ENCODE data around the gene CAPZA3. TPM values are rescaled to one million over a fixed set of nuclear protein-coding genes. Genes with fewer than 3 reads are reported as not detected.

The CAPZA3 gene
- total RNA-seq, 1 experiment from 2014 or later: not detected

GRCh38 chr12:18749386-18749957 is 11.6 kb downstream of the CAPZA3 start:
- no peak for DNase-seq
- H3K9me3 ChIP-seq (ENCODE audit: control insufficient read depth, low read depth, low read length): no peaks in the 10 kb centered on the region
- Mint-ChIP-seq H3K9me3 (no peaks in the 10 kb centered on the region), H3K27me3 (ENCODE audit: low read depth) (no peaks in the 10 kb centered on the region), H3K36me3 (ENCODE audit: insufficient read depth in 1 of 3, low read depth in 3 of 3) (peaks cover 0 to 4% (median 0%) of the 10 kb centered on the region in 3 experiments; a peak in 2 of 7 replicates), H3K4me1 (peaks cover 70 to 72% of the 10 kb centered on the region in 2 experiments), H3K27ac (peak overlapping the region in 2 of 3 experiments; percentile 5 to 7; a peak in 4 of 7 replicates), H3K4me3 (no peak overlapping the region; a peak in 1 of 5 replicates)
- no peak overlapping the region for H3T11ph ChIP-seq (ENCODE audit: low read length)
- no peaks in the 10 kb centered on the region for H3K23me2 ChIP-seq (ENCODE audit: insufficient read length, low read depth, low read length, poor library complexity, severe bottlenecking)
- H4K5ac ChIP-seq (ENCODE audit: insufficient read length, low read depth, low read length): no peak overlapping the region
- H4K8ac ChIP-seq (replicated peaks; ENCODE audit: insufficient read length, low read depth, low read length): no peak overlapping the region
- H3K4ac ChIP-seq (ENCODE audit: low read depth, low read length): no peak overlapping the region
- no peak overlapping the region for H3K27ac ChIP-seq (ENCODE audit: insufficient read length, low read depth, low read length)
- no peak overlapping the region for H4K91ac ChIP-seq (ENCODE audit: insufficient read length, low read depth, low read length)
- no peak for TF ChIP-seq CTCF (conservative IDR thresholded peaks at IDR 0.05)
- H3K56ac ChIP-seq (ENCODE audit: insufficient read length, low read depth, low read length): no peak overlapping the region
- H3K23ac ChIP-seq (ENCODE audit: insufficient read length, low read depth, low read length): no peak overlapping the region
- H2AFZ ChIP-seq (ENCODE audit: low read length): no peak overlapping the region
- H2BK120ac ChIP-seq (ENCODE audit: low read depth, low read length, poor library complexity, severe bottlenecking): no peak overlapping the region
- no peak overlapping the region for H2BK15ac ChIP-seq (ENCODE audit: low read depth, low read length)
- no peak overlapping the region for H2BK20ac ChIP-seq (ENCODE audit: low read depth, low read length, poor library complexity, severe bottlenecking)
- H3K14ac ChIP-seq (ENCODE audit: insufficient read depth, low read length): no peak overlapping the region
- no peaks in the 10 kb centered on the region for H3K79me2 ChIP-seq (ENCODE audit: insufficient read depth, low read length)
- H2BK5ac ChIP-seq (ENCODE audit: insufficient read length, low read length): no peak overlapping the region
- no peak overlapping the region for H3K4me2 ChIP-seq (ENCODE audit: insufficient read depth, insufficient read length, low read length)
- no CpG with 5 or more reads among the region's 4 CpGs for WGBS (ENCODE audit: extremely low coverage, insufficient read length, low lambda C conversion rate)
- no peaks in the 10 kb centered on the region for H3K27me3 ChIP-seq (ENCODE audit: insufficient read depth, low read length)
- no peak overlapping the region for H3K9ac ChIP-seq (ENCODE audit: extremely low read depth, insufficient read length, low read length)
- no peaks in the 10 kb centered on the region for H4K20me1 ChIP-seq (ENCODE audit: control insufficient read depth, insufficient read depth, insufficient read length)
- H3K79me1 ChIP-seq (ENCODE audit: insufficient read depth, low read depth, low read length, poor library complexity, severe bottlenecking): no peaks in the 10 kb centered on the region
- no peak overlapping the region for H2BK12ac ChIP-seq (ENCODE audit: insufficient read length, low read depth, low read length)
- H3K18ac ChIP-seq (ENCODE audit: insufficient read length, low read depth, low read length): no peak overlapping the region
- no peak overlapping the region for H2AK5ac ChIP-seq (ENCODE audit: insufficient read length, low read length)
- peaks cover 6% of the 10 kb centered on the region; the same call in 1 of the 2 replicates for H3K4me1 ChIP-seq (ENCODE audit: insufficient read depth, low read length)
